ENCODE measurements around the gene FAM169A. TPM values are rescaled to one million over a fixed set of nuclear protein-coding genes. Genes with fewer than 3 reads are reported as not detected.
"Not testable (repeated sequence)": the region's sequence is repeated elsewhere in the genome, so short reads cannot be mapped to it uniquely, and the experiment has no call there.

FAM169A gene
- 3.0 TPM for total RNA-seq
- long read RNA-seq, partial matches to known transcripts, result 0 of 2 reads
- long read RNA-seq, other reads (novel, unspliced or antisense), result 2 of 2 reads

DNA sequence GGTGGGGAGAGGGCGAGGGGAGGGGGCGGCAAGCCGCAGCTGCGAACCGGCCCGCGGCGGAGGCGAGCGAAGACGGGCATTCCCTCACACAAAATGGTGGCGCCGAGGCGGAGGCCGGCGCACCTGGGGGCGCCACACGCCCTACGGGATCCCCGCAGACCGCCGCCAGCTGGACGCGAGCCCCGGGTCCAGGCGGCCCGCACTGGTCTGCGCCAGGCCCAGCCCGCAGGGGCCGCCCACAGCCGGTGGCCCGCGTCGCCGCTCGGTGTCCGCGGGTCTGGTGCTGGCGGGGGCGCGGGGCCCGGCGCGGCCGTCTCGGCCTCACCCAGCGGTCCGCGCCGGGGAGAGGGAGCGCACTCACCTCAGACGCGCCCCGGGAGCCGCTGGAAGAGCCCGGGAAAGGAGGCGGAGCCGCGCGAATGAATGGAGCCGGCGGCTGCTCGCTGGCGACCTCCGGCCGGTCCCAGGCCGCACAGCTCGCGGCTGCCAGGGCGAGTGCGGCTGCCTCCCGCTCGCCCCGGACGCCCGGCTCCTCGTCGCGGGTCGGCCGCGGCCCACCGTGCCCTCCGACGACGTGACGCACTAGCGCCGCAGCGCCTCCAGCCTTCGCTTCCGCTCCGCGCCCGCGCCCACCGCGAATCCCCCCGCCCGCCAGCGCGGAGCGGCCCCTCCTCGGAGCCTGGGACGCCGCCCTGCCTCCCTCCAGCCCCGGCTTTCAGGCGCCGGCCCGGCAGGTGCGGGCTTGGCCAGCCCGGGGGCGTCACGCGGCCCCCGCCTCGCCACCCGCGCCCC is at the start of gene FAM169A:
Gene FAM169A, minus strand, starts transcription at position 584 of the 792 bp plus-strand sequence. CDS start 24,711 bp downstream, outside the sequence.
- DNase-seq (peak; percentile 45), ATAC-seq (ENCODE audit: poor library complexity) (peak; percentile 79)
- intact Hi-C loops (cut with DNase I), result no loop called here

GRCh38 chr5:74915488-74915887 is 49.3 kb upstream of the FAM169A start:
- DNase-seq (no peak), ATAC-seq (ENCODE audit: poor library complexity) (no peak)
- intact Hi-C loops (cut with DNase I), result loop anchor here (10.0 kb wide), 2 partner anchors 241 to 1011 kb away; no protein-coding TSS in a partner anchor

GRCh38 chr5:74911421-74911820 is 45.2 kb upstream of the FAM169A start:
- intact Hi-C loops (cut with DNase I), result loop anchor here (10.0 kb wide), 2 partner anchors 237 to 1007 kb away; no protein-coding TSS in a partner anchor
- not testable (repeated sequence) for ATAC-seq (ENCODE audit: poor library complexity); DNase-seq

- not testable (repeated sequence) for DNase-seq; ATAC-seq (ENCODE audit: poor library complexity)
- intact Hi-C loops (cut with DNase I), result loop anchor here (10.0 kb wide), 2 partner anchors 235 to 1005 kb away; no protein-coding TSS in a partner anchor
These were observed 43.7 kb upstream of the FAM169A start for GRCh38 chr5:74909888-74910287.

GRCh38 chr5:74908237-74908636 is 42.0 kb upstream of the FAM169A start:
- DNase-seq; ATAC-seq (ENCODE audit: poor library complexity); intact Hi-C loops (cut with DNase I): not testable (repeated sequence)

- intact Hi-C loops (cut with DNase I); ATAC-seq (ENCODE audit: poor library complexity); DNase-seq: not testable (repeated sequence)
These were observed 38.5 kb upstream of the FAM169A start for GRCh38 chr5:74904713-74905112.

GRCh38 chr5:74903165-74903787 is 37.1 kb upstream of the FAM169A start:
- intact Hi-C loops (cut with DNase I), result no loop called here
- DNase-seq (no peak), ATAC-seq (ENCODE audit: poor library complexity) (peak; percentile 85)

GRCh38 chr5:74897049-74897448 is 30.9 kb upstream of the FAM169A start:
- intact Hi-C loops (cut with DNase I), result no loop called here
- ATAC-seq (ENCODE audit: poor library complexity) (no peak), DNase-seq (no peak)

GRCh38 chr5:74895906-74896305 is 29.7 kb upstream of the FAM169A start:
- DNase-seq, result peak; percentile 82
- ATAC-seq (ENCODE audit: poor library complexity), result peak; percentile 99
- intact Hi-C loops (cut with DNase I), result no loop called here

DNA sequence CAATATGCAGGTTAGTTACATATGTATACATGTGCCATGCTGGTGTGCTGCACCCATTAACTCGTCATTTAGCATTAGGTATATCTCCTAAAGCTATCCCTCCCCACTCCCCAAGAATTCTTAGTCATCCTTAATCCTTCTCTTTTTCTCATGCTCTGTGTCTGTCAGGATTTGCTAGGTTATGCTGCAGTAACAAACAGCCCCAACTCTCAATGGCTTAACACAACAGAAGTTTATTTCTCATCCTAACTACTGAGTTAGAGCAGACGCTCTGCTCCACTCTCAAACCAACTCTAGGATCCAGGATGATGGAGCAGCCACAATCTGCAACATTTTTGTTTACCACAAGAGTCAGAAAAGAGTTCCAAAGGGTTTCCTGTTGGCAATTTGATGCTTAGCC is 28.2 kb upstream of the FAM169A start:
- DNase-seq (no peak), ATAC-seq (ENCODE audit: poor library complexity) (no peak)
- intact Hi-C loops (cut with DNase I), result no loop called here

GRCh38 chr5:74892921-74893320 is 26.7 kb upstream of the FAM169A start:
- intact Hi-C loops (cut with DNase I), result no loop called here
- ATAC-seq (ENCODE audit: poor library complexity) (no peak), DNase-seq (no peak)

DNA sequence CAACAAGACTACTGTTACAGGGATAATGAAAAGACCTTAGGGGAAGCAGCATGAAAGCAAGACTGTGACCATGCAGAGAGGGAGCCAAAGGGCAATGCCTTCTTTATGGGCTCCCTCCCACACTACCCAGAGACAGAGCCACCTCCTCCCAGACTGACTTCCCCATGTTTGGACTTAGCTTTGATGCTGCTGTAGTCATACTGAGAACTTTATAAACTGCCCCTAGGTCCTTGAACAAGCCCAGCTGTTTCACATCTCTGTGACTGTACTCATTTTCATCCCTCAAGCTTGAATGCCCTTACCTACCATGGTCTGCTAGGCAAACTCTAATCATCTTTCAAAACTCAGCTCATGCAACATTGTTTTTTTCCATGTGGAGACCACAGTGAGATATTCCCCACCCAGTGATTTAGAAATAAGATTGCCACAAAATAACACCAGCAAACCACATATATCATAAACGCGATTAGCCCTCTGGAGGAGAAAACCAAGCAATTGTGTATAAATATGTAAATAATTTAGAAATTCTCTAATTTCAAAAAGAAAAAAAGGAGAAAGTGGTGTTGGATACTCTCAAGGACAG is 23.4 kb upstream of the FAM169A start:
- no peak for ATAC-seq (ENCODE audit: poor library complexity)
- intact Hi-C loops (cut with DNase I), result no loop called here

DNA sequence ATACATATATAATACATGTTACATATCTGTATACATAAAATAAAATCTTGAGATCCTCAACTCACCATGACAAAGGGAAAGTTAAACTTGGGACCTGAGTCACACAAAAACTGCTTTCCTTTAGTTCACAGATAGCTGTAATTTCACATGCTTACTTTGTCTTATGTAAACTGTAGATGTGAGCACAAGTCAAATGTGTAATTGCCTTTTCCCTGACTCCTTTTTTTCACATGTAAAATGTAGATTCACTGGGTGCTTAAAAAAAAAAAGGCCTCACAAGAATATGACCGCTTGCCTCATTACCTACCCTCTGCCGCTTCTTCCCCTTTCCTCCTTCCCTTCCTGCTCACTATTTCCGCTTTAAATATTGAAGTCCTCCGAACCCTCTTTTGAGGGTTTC is 21.9 kb upstream of the FAM169A start:
- DNase-seq, result no peak
- ATAC-seq (ENCODE audit: poor library complexity), result no peak
- intact Hi-C loops (cut with DNase I), result no loop called here

More for the DNA sequence above, 23.4 kb upstream of the FAM169A start:
- DNase-seq, result no peak

GRCh38 chr5:74885170-74885569 is 19.0 kb upstream of the FAM169A start:
- no peak for ATAC-seq (ENCODE audit: poor library complexity)
- intact Hi-C loops (cut with DNase I), result no loop called here
- DNase-seq, result no peak

DNA sequence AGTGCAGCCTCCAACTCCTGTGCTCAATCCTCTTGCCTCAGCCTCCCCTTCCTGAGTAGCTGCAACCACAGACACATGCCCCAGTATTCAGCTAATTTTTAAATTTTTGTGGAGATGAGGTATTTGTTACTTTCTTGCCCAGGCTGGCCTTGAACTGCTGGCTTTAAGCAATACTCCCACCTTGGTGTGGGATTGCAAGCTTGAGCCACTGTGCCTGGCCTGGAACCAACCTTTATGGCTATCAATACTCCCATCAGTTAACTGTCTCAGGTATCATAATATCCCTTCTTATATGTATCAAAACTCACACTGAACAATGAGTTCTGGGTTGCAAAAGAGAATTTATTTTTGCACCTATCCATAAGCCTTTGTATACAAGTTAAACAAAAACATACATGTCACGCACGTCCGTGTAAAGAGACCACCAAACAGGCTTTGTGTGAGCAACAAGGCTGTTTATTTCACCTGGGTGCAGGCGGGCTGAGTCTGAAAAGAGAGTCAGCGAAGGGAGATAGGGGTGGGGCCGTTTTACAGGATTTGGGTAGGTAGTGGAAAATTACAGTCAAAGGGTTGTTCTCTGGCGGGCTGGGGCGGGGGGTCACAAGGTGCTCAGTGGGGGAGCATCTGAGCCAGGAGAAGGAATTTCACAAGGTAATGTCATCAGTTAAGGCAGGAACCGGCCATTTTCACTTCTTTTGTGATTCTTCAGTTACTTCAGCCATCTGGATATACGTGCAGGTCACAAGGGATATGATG is 16.4 kb upstream of the FAM169A start:
- ATAC-seq (ENCODE audit: poor library complexity); intact Hi-C loops (cut with DNase I); DNase-seq: not testable (repeated sequence)

GRCh38 chr5:74877624-74878304 is 11.6 kb upstream of the FAM169A start:
- intact Hi-C loops (cut with DNase I), result no loop called here
- ATAC-seq (ENCODE audit: poor library complexity) (no peak), DNase-seq (no peak)

- ATAC-seq (ENCODE audit: poor library complexity) (no peak), DNase-seq (no peak)
- intact Hi-C loops (cut with DNase I), result no loop called here
These were observed 10.0 kb upstream of the FAM169A start for GRCh38 chr5:74875994-74876791.

All from Right ventricle myocardium superior (tissue), 1 donor.